Measurements from ENCODE around the gene ZNF441.

Gene ZNF441

DNA sequence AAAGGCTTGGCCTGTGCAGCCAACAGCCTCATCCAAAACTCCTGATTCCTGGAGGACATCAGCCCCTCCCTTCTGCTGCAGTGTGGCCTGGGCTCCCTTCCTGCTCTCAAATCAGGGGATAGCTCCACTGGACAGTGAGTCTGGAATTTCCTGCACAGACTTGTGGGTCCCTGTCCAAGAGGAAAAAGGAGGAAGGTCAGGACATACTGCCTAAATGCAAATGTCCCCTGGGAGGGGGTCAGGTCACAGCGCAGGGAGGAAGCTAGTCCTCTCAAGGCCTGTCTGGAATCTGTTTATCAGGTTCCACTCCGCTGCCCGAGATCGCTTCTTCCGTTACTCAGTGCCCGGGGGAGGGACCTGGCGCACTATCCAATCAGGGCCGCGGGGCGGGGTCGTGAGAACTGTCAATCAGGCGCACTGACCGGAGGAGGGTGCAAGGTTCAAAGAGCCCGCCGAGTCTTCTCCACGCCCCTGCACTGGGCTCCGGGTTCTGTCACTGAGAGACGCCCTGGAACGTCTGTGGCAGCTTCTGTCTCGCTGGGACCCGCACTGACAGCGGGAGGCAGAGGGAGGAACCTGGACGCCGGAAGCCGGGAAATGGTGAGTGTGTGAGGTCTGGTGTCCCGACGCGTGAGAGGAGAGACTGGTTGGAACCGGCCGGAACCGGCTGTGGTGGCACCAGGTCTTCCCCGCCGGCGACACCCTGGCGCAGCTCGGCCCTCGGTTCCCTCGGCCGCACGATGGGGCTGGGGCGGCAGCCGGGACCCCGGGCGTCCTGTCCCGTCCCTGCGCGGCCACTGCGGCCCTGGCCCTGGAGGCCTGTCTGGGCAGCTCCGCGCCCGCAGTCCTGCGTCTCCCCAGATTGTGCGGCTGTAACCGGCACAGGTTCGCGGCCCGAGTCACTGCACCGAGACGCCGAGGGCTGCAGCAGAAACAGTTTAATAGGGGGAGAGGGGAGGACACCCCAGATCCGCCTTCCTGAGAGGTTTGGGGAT, at the start of gene ZNF441:
Gene ZNF441 (plus strand): TSS at position 404 of the 995 bp plus-strand sequence. CDS start 194 bp downstream, at position 598.
- Histone ChIP-seq H3K4me1 (ENCODE audit: control insufficient read depth, insufficient read depth, low read length) (peaks cover 10% of the 10 kb centered on the region), H3K4me3 (ENCODE audit: low read length) (peak within 1 kb of the TSS; percentile 93), H3K9me3 (ENCODE audit: control insufficient read depth, low read length) (peaks cover 23% of the 10 kb centered on the region), H3K27me3 (replicated peaks; ENCODE audit: control insufficient read depth, insufficient read depth, low read length) (no peaks in the 10 kb centered on the region), H3K9ac (ENCODE audit: low read length) (peak within 1 kb of the TSS; percentile 92), H3K36me3 (ENCODE audit: control insufficient read depth, insufficient read depth, low read length, severe bottlenecking) (no peaks in the 10 kb centered on the region)
- peak; percentile 98 for DNase-seq (ENCODE audit: low read depth)

DNA sequence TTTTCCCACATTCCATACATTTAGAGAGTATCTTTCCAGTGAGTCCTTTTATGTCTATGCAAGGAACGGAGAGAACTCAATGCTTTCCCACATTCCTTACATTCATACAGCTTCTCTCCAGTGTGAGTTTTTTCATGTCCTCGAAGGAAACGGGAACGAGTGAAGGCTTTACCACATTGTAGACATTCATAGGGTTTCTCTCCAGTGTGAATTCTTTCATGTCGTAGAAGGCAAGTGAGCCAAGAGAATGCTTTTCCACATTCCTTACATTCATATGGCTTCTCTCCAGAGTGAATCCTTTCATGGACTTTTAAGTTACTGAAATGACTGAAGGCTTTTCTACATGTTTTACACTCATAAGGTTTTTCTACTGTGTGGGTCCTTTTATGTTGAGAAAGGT, 45.1 kb upstream of the ZNF441 start:
- peak overlapping the region; percentile 52 for H3K4me3 ChIP-seq (ENCODE audit: low read length)
- no peaks in the 10 kb centered on the region for H3K27me3 ChIP-seq (replicated peaks; ENCODE audit: control insufficient read depth, insufficient read depth, low read length)
- H3K4me1 ChIP-seq (ENCODE audit: control insufficient read depth, insufficient read depth, low read length), result no peaks in the 10 kb centered on the region
- H3K9ac ChIP-seq (ENCODE audit: low read length), result no peak overlapping the region
- H3K9me3 ChIP-seq (ENCODE audit: control insufficient read depth, low read length), result peaks cover 53% of the 10 kb centered on the region
- H3K36me3 ChIP-seq (ENCODE audit: control insufficient read depth, insufficient read depth, low read length, severe bottlenecking), result peaks cover 36% of the 10 kb centered on the region
- DNase-seq (ENCODE audit: low read depth), result no peak

DNA sequence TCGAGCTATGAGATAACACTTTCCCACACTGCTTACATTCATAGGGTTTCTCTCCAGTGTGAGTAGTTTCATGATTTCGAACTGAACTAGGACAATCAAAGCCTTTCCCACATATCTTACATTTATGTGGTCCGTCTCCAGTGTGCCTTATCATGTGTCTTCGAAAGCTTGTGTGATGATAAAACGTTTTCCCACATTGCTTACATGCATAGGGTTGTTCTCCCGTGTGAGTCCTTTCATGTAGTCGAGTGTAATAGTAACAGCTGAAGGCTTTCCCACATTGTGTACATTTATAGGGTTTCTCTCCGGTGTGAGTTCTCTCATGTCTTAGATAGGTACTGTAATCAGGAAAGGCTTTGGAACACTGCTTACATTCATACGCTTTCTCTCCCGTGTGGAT, 44.4 kb upstream of the ZNF441 start:
- Histone ChIP-seq H3K9ac (ENCODE audit: low read length) (no peak overlapping the region), H3K4me3 (ENCODE audit: low read length) (peak overlapping the region; percentile 52), H3K9me3 (ENCODE audit: control insufficient read depth, low read length) (peaks cover 53% of the 10 kb centered on the region), H3K36me3 (ENCODE audit: control insufficient read depth, insufficient read depth, low read length, severe bottlenecking) (peaks cover 36% of the 10 kb centered on the region), H3K27me3 (replicated peaks; ENCODE audit: control insufficient read depth, insufficient read depth, low read length) (no peaks in the 10 kb centered on the region), H3K4me1 (ENCODE audit: control insufficient read depth, insufficient read depth, low read length) (no peaks in the 10 kb centered on the region)
- no peak for DNase-seq (ENCODE audit: low read depth)

GRCh38 chr19:11729586-11729985, 37.2 kb upstream of the ZNF441 start:
- Histone ChIP-seq H3K9me3 (ENCODE audit: control insufficient read depth, low read length) (peaks cover 4% of the 10 kb centered on the region), H3K27me3 (replicated peaks; ENCODE audit: control insufficient read depth, insufficient read depth, low read length) (no peaks in the 10 kb centered on the region), H3K4me1 (ENCODE audit: control insufficient read depth, insufficient read depth, low read length) (no peaks in the 10 kb centered on the region), H3K36me3 (ENCODE audit: control insufficient read depth, insufficient read depth, low read length, severe bottlenecking) (peaks cover 7% of the 10 kb centered on the region), H3K4me3 (ENCODE audit: low read length) (no peak overlapping the region), H3K9ac (ENCODE audit: low read length) (no peak overlapping the region)
- no peak for DNase-seq (ENCODE audit: low read depth)

DNA sequence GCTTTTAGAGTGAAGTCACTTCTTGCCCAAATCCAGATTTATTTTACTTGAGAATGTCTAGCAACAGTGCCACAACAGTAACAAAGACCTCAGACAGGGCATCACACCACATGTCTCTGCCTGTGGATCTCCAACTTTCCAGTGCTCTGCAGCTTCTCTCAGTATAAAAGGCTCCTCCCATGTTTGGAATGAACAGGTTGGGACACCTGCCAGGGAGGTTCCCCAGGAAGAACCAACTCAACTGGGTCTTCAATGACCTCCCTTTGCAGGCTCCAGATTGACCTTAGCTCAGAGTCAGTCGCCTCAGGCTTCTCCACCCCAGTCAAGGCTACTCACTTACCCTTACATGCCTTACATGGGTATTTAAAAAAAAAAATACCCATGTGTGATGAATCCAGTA, 31.4 kb upstream of the ZNF441 start:
- Histone ChIP-seq H3K9me3 (ENCODE audit: control insufficient read depth, low read length) (no peaks in the 10 kb centered on the region), H3K4me3 (ENCODE audit: low read length) (no peak overlapping the region), H3K4me1 (ENCODE audit: control insufficient read depth, insufficient read depth, low read length) (peaks cover 16% of the 10 kb centered on the region), H3K36me3 (ENCODE audit: control insufficient read depth, insufficient read depth, low read length, severe bottlenecking) (no peaks in the 10 kb centered on the region), H3K27me3 (replicated peaks; ENCODE audit: control insufficient read depth, insufficient read depth, low read length) (no peaks in the 10 kb centered on the region), H3K9ac (ENCODE audit: low read length) (no peak overlapping the region)
- DNase-seq (ENCODE audit: low read depth), result no peak

GRCh38 chr19:11736696-11737095, 30.1 kb upstream of the ZNF441 start:
- peak; percentile 50 for DNase-seq (ENCODE audit: low read depth)
- H3K4me1 ChIP-seq (ENCODE audit: control insufficient read depth, insufficient read depth, low read length), result peaks cover 16% of the 10 kb centered on the region
- H3K4me3 ChIP-seq (ENCODE audit: low read length), result no peak overlapping the region
- H3K9ac ChIP-seq (ENCODE audit: low read length), result no peak overlapping the region
- H3K9me3 ChIP-seq (ENCODE audit: control insufficient read depth, low read length), result no peaks in the 10 kb centered on the region
- no peaks in the 10 kb centered on the region for H3K36me3 ChIP-seq (ENCODE audit: control insufficient read depth, insufficient read depth, low read length, severe bottlenecking)
- H3K27me3 ChIP-seq (replicated peaks; ENCODE audit: control insufficient read depth, insufficient read depth, low read length), result no peaks in the 10 kb centered on the region

DNA sequence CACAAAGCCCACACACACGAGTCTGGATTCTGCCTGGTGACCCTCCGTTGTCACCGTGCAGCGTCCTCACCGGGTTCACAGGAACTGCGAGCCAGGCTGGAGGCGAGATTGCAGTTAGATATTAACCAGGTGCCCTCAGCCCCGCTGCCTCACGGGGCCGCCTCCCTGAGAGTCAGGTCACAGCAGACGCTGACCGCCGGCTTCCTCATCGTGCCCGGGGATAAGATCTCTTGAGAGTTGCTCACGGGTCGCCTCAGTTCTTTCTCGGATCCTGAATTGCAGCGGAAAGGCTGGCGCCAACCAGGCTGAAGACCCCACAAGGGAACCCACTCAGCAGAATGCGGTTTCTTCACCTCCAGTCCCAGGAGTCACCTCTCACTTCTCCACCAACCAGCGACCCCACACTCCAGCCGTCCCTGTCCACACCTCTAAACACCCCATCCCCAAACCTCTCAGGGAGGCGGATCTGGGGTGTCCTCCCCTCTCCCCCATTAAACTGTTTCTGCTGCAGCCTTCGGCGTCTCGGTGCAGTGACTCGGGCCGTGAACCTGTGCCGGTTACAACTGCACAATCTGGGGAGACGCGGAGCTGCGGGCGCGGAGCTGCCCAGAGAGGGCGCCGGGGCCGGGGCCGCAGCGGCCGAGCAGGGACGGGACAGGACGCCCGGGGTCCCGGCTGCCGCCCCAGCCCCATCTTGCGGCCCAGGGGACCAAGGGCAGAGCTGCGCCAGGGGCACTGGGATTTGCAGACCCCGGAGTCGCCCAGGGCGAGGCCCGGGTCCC, 28.6 kb upstream of the ZNF441 start:
- H3K36me3 ChIP-seq (ENCODE audit: control insufficient read depth, insufficient read depth, low read length, severe bottlenecking), result no peaks in the 10 kb centered on the region
- H3K4me1 ChIP-seq (ENCODE audit: control insufficient read depth, insufficient read depth, low read length), result peaks cover 16% of the 10 kb centered on the region
- DNase-seq (ENCODE audit: low read depth), result peak; percentile 67
- no peaks in the 10 kb centered on the region for H3K27me3 ChIP-seq (replicated peaks; ENCODE audit: control insufficient read depth, insufficient read depth, low read length)
- peak overlapping the region; percentile 95 for H3K4me3 ChIP-seq (ENCODE audit: low read length)
- no peaks in the 10 kb centered on the region for H3K9me3 ChIP-seq (ENCODE audit: control insufficient read depth, low read length)
- peak overlapping the region; percentile 92 for H3K9ac ChIP-seq (ENCODE audit: low read length)

DNA sequence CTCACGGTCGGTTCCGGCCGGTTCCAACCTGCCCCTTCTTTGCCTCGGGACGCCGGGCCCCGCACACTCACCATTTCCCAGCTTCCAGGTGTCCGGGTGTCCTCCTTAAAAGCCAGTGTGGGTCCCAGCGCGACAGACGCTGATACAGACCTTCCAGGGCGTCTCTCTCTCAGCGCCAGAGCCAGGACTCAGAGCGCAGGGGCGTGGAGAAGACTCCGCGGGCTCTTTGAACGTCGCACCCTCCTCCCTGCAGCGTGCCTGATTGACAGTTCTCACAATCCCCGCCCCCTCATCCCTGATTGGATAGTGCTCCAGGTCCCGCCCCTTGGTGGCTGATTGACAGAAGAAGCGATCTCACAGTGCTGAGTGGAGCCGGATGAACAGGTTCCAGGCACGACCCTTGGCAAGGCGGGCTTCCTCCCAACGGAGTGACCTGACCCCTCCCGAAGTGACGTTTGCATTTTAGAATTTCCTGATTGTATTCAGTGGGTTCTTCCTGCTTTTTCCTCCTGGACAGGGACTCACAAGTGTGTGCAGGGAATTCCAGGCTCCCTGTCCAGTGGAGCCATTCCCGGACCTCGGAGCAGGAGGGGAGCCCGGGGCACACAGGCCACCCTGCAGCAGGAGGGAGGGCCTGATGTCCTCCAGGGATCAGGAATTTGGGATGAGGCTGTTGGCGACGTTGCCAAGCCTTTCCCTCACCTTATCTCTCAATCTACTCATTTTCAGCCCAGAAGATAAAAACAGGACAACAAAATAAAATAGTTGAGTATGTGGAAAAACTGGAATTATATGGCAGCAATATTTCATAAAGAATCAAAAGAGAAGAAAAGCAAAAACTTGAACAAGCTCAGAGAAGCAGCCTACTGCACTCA, 27.8 kb upstream of the ZNF441 start, which contains the start of gene ZNF823:
Gene ZNF823 (minus strand): TSS at position 201 of the 875 bp plus-strand sequence. CDS start 127 bp downstream, at position 74.
- DNase-seq (ENCODE audit: low read depth), result peak; percentile 99

DNA sequence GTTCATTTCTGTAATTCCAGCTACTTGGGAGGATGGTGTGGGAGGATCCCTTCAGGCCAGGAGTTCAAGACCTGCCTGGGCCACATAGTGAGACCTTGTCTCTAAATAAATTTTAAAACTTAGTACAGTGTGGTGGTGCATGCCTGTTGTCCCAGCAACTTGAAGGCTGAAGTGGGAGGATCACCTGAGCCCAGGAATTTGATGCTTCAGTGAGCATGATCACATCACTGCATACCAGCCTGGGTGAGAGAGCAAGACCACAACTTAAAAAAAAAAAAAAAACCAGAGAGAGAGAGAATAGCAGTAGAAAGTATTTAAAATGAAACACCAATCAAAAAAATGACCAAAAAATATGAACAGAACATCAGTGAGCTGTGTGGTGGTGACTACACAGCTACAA, 20.9 kb upstream of the ZNF441 start:
- H3K27me3 ChIP-seq (replicated peaks; ENCODE audit: control insufficient read depth, insufficient read depth, low read length), result no peaks in the 10 kb centered on the region
- no peaks in the 10 kb centered on the region for H3K4me1 ChIP-seq (ENCODE audit: control insufficient read depth, insufficient read depth, low read length)
- peaks cover 34% of the 10 kb centered on the region for H3K9me3 ChIP-seq (ENCODE audit: control insufficient read depth, low read length)
- DNase-seq (ENCODE audit: low read depth), result no peak
- no peak overlapping the region for H3K9ac ChIP-seq (ENCODE audit: low read length)
- no peak overlapping the region for H3K4me3 ChIP-seq (ENCODE audit: low read length)
- H3K36me3 ChIP-seq (ENCODE audit: control insufficient read depth, insufficient read depth, low read length, severe bottlenecking), result no peaks in the 10 kb centered on the region

More for the DNA sequence above, 27.8 kb upstream of the ZNF441 start, which contains the start of gene ZNF823:
- H3K9me3 ChIP-seq (ENCODE audit: control insufficient read depth, low read length), result no peaks in the 10 kb centered on the region
- peaks cover 16% of the 10 kb centered on the region for H3K4me1 ChIP-seq (ENCODE audit: control insufficient read depth, insufficient read depth, low read length)
- peak within 1 kb of the TSS; percentile 95 for H3K4me3 ChIP-seq (ENCODE audit: low read length)
- H3K27me3 ChIP-seq (replicated peaks; ENCODE audit: control insufficient read depth, insufficient read depth, low read length), result no peaks in the 10 kb centered on the region
- H3K36me3 ChIP-seq (ENCODE audit: control insufficient read depth, insufficient read depth, low read length, severe bottlenecking), result no peaks in the 10 kb centered on the region
- peak within 1 kb of the TSS; percentile 92 for H3K9ac ChIP-seq (ENCODE audit: low read length)

- Histone ChIP-seq H3K4me1 (ENCODE audit: control insufficient read depth, insufficient read depth, low read length) (no peaks in the 10 kb centered on the region), H3K36me3 (ENCODE audit: control insufficient read depth, insufficient read depth, low read length, severe bottlenecking) (no peaks in the 10 kb centered on the region), H3K27me3 (replicated peaks; ENCODE audit: control insufficient read depth, insufficient read depth, low read length) (no peaks in the 10 kb centered on the region), H3K9ac (ENCODE audit: low read length) (no peak overlapping the region), H3K4me3 (ENCODE audit: low read length) (no peak overlapping the region), H3K9me3 (ENCODE audit: control insufficient read depth, low read length) (peaks cover 44% of the 10 kb centered on the region)
- DNase-seq (ENCODE audit: low read depth), result no peak
Observed at GRCh38 chr19:11747277-11747676, 19.5 kb upstream of the ZNF441 start.

All from adipocyte (in vitro differentiated cells).